H1 (cell line): ENCODE data around the gene LACTB. TPM values are rescaled to one million over a fixed set of nuclear protein-coding genes. Genes with fewer than 3 reads are reported as not detected.

ENCODE experiments used
- BACH1 ChIP-seq: IDR thresholded peaks from 2 replicates; pipeline ENCODE4 v1.6.1; 2012; ENCODE audit warnings: low read length, improper control_type of control experiment
- CEBPB ChIP-seq: IDR thresholded peaks from 2 replicates; pipeline ENCODE4 v1.6.1; 2012; ENCODE audit warnings: low read depth, low read length
- EGR1 ChIP-seq: IDR thresholded peaks from 2 replicates; pipeline ENCODE4 v1.6.1; 2011; ENCODE audit warnings: low read depth, low read length, borderline replicate concordance
- RNF2 ChIP-seq: fragments of 200-900, 300-1000 bp; sonication (generic); IDR thresholded peaks from 2 replicates; pipeline ENCODE4 v1.7.1; 2016; ENCODE audit warnings: borderline replicate concordance, low read depth, mild to moderate bottlenecking, antibody characterized with exemption, low read length; ENCODE audit not compliant: poor library complexity, severe bottlenecking; ENCODE audit errors: missing control alignments
- SP2 ChIP-seq: IDR thresholded peaks from 2 replicates; pipeline ENCODE4 v1.6.1; 2012; ENCODE audit warnings: mild to moderate bottlenecking, low read length, inconsistent platforms
- TBP ChIP-seq: IDR thresholded peaks from 2 replicates; pipeline ENCODE4 v1.6.1; 2011; ENCODE audit warnings: low read depth, low read length, improper control_type of control experiment
- polyA plus RNA-seq, 7 experiments: library from polyadenylated mRNA; depleted of rRNA in 3 of 7; stranded (reverse) in 5 of 7; unstranded in 2 of 7; fragments of >200 nt in 5 of 7; fragments of 200-250 nt in 2 of 7; gene quantifications; 1 replicate in 5 of 7; 2 replicates in 1 of 7; 4 replicates in 1 of 7; pipeline versions ENCODE4 v1.2.1 to v1.2.3, GENCODE V29; 2011 to 2013; ENCODE audit warnings: missing spikeins in 2 of 7, mixed read lengths in 2 of 7
- total RNA-seq: library from RNA; stranded (reverse); fragmentation: NEBNext Ultra II Directional; extraction: Animal tissue kit (Norgen Biotek cat#: 25700); gene quantifications from 2 replicates; pipeline ENCODE4 v1.2.1, GENCODE V29; 2021
- TF ChIP-seq, protein P1 (sequence below): fragments of 300-600 bp; sonication (generic); IDR thresholded peaks from 2 replicates; pipeline ENCODE4 v1.7.1; 2012; ENCODE audit warnings: low read length, moderate library complexity, mild to moderate bottlenecking, inconsistent platforms; ENCODE audit not compliant: insufficient replicate concordance

The LACTB gene
- total and polyA plus RNA-seq, 2 of the 8 experiments (the other 6 are each of a cell fraction or from before 2014, with no cell fraction given): 5.8 to 14.9 TPM

- TF ChIP-seq TBP (no peak), RNF2 (no peak), BACH1 (no peak), EGR1 (no peak), SP2 (no peak), CEBPB (no peak)
- TF ChIP-seq, protein P1, sequence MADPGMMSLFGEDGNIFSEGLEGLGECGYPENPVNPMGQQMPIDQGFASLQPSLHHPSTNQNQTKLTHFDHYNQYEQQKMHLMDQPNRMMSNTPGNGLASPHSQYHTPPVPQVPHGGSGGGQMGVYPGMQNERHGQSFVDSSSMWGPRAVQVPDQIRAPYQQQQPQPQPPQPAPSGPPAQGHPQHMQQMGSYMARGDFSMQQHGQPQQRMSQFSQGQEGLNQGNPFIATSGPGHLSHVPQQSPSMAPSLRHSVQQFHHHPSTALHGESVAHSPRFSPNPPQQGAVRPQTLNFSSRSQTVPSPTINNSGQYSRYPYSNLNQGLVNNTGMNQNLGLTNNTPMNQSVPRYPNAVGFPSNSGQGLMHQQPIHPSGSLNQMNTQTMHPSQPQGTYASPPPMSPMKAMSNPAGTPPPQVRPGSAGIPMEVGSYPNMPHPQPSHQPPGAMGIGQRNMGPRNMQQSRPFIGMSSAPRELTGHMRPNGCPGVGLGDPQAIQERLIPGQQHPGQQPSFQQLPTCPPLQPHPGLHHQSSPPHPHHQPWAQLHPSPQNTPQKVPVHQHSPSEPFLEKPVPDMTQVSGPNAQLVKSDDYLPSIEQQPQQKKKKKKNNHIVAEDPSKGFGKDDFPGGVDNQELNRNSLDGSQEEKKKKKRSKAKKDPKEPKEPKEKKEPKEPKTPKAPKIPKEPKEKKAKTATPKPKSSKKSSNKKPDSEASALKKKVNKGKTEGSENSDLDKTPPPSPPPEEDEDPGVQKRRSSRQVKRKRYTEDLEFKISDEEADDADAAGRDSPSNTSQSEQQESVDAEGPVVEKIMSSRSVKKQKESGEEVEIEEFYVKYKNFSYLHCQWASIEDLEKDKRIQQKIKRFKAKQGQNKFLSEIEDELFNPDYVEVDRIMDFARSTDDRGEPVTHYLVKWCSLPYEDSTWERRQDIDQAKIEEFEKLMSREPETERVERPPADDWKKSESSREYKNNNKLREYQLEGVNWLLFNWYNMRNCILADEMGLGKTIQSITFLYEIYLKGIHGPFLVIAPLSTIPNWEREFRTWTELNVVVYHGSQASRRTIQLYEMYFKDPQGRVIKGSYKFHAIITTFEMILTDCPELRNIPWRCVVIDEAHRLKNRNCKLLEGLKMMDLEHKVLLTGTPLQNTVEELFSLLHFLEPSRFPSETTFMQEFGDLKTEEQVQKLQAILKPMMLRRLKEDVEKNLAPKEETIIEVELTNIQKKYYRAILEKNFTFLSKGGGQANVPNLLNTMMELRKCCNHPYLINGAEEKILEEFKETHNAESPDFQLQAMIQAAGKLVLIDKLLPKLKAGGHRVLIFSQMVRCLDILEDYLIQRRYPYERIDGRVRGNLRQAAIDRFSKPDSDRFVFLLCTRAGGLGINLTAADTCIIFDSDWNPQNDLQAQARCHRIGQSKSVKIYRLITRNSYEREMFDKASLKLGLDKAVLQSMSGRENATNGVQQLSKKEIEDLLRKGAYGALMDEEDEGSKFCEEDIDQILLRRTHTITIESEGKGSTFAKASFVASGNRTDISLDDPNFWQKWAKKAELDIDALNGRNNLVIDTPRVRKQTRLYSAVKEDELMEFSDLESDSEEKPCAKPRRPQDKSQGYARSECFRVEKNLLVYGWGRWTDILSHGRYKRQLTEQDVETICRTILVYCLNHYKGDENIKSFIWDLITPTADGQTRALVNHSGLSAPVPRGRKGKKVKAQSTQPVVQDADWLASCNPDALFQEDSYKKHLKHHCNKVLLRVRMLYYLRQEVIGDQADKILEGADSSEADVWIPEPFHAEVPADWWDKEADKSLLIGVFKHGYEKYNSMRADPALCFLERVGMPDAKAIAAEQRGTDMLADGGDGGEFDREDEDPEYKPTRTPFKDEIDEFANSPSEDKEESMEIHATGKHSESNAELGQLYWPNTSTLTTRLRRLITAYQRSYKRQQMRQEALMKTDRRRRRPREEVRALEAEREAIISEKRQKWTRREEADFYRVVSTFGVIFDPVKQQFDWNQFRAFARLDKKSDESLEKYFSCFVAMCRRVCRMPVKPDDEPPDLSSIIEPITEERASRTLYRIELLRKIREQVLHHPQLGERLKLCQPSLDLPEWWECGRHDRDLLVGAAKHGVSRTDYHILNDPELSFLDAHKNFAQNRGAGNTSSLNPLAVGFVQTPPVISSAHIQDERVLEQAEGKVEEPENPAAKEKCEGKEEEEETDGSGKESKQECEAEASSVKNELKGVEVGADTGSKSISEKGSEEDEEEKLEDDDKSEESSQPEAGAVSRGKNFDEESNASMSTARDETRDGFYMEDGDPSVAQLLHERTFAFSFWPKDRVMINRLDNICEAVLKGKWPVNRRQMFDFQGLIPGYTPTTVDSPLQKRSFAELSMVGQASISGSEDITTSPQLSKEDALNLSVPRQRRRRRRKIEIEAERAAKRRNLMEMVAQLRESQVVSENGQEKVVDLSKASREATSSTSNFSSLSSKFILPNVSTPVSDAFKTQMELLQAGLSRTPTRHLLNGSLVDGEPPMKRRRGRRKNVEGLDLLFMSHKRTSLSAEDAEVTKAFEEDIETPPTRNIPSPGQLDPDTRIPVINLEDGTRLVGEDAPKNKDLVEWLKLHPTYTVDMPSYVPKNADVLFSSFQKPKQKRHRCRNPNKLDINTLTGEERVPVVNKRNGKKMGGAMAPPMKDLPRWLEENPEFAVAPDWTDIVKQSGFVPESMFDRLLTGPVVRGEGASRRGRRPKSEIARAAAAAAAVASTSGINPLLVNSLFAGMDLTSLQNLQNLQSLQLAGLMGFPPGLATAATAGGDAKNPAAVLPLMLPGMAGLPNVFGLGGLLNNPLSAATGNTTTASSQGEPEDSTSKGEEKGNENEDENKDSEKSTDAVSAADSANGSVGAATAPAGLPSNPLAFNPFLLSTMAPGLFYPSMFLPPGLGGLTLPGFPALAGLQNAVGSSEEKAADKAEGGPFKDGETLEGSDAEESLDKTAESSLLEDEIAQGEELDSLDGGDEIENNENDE: no peak
These were observed 29.8 kb upstream of the LACTB start (continued) for GRCh38 chr15:63091679-63092446.
